GM12872 (cell line): Measurements from ENCODE around the gene IKZF2.

Experiments
- CTCF ChIP-seq: IDR thresholded peaks from 3 replicates; pipeline ENCODE4 v1.5.1; 2011; ENCODE audit warnings: low read depth, mild to moderate bottlenecking, low read length, moderate library complexity; ENCODE audit not compliant: insufficient read depth

The IKZF2 gene

GRCh38 chr2:213185147-213185822, 33.9 kb upstream of the IKZF2 start:
- no peak for TF ChIP-seq CTCF

- no peak for TF ChIP-seq CTCF
Observed at GRCh38 chr2:213181712-213182111, 30.3 kb upstream of the IKZF2 start.

- no peak for TF ChIP-seq CTCF
Observed at GRCh38 chr2:213177679-213178078, 26.3 kb upstream of the IKZF2 start.

- TF ChIP-seq CTCF = no peak
Observed at GRCh38 chr2:213175673-213176247, 24.3 kb upstream of the IKZF2 start.

- TF ChIP-seq CTCF = no peak
Observed at GRCh38 chr2:213172641-213173040, 21.2 kb upstream of the IKZF2 start.

- no peak for TF ChIP-seq CTCF
Observed at GRCh38 chr2:213171147-213171546, 19.7 kb upstream of the IKZF2 start.

GRCh38 chr2:213167271-213167930, 16.0 kb upstream of the IKZF2 start:
- TF ChIP-seq CTCF = no peak
